Measurements from ENCODE around the gene RTN1. TPM values are rescaled to one million over a fixed set of nuclear protein-coding genes. Genes with fewer than 3 reads are reported as not detected.

The RTN1 gene, protein sequence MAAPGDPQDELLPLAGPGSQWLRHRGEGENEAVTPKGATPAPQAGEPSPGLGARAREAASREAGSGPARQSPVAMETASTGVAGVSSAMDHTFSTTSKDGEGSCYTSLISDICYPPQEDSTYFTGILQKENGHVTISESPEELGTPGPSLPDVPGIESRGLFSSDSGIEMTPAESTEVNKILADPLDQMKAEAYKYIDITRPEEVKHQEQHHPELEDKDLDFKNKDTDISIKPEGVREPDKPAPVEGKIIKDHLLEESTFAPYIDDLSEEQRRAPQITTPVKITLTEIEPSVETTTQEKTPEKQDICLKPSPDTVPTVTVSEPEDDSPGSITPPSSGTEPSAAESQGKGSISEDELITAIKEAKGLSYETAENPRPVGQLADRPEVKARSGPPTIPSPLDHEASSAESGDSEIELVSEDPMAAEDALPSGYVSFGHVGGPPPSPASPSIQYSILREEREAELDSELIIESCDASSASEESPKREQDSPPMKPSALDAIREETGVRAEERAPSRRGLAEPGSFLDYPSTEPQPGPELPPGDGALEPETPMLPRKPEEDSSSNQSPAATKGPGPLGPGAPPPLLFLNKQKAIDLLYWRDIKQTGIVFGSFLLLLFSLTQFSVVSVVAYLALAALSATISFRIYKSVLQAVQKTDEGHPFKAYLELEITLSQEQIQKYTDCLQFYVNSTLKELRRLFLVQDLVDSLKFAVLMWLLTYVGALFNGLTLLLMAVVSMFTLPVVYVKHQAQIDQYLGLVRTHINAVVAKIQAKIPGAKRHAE
- 10 to 100 TPM; 12.5 to 13.1 TPM for total RNA-seq
- long read RNA-seq, donor 1, transcript RTN1-201 (9 exons, 3,435 nt): major isoform, 7 of 15 reads
- long read RNA-seq, donor 1, partial matches to known transcripts: 2 of 15 reads
- long read RNA-seq, donor 1, other reads (novel, unspliced or antisense): 4 of 15 reads
- long read RNA-seq, donor 2, partial matches to known transcripts: 4 of 7 reads
- long read RNA-seq, donor 2, other reads (novel, unspliced or antisense): 0 of 7 reads

- DNase-seq (ENCODE audit: low spot score): peak; percentile 89
These were observed at the start of gene RTN1 for GRCh38 chr14:59870277-59871165. Gene RTN1, minus strand, starts transcription at chr14:59870776. Its CDS starts 146 bp downstream, at chr14:59870630.

GRCh38 chr14:59920378-59920683 is 49.8 kb upstream of the RTN1 start:
- intact Hi-C loops (cut with DNase I): no loop called here
- DNase-seq (ENCODE audit: low spot score): no peak

More at GRCh38 chr14:59870277-59871165, at the start of gene RTN1:
- intact Hi-C loops (cut with DNase I): no loop called here

GRCh38 chr14:59919570-59920377 is 49.2 kb upstream of the RTN1 start, which contains the start of gene LRRC9:
Gene LRRC9, plus strand, starts transcription at chr14:59920144.
- DNase-seq (ENCODE audit: low spot score): peak; percentile 82
- intact Hi-C loops (cut with DNase I): no loop called here

- no peak for DNase-seq (ENCODE audit: low spot score)
- intact Hi-C loops (cut with DNase I): no loop called here
These were observed 48.4 kb upstream of the RTN1 start for GRCh38 chr14:59918824-59919569.

DNA sequence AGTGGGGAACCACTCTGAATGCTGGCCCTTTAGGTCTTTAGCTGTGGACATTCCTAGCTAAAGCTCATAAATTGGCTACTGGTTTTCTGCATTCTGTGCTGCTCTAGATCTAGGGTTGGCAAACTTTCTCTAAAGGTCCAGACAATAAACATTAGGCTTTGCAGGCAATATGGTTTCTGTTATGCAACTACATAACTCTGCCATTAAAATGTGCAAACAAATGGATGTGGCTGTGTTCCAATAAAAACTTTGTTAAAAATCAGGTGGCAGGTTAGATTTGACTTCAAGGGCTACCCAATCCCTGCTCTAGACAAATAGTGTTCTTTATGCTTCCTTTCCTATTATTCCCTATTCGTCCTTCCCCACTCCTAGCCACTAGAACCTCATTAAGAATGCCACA is 42.6 kb upstream of the RTN1 start:
- intact Hi-C loops (cut with DNase I): no loop called here
- DNase-seq (ENCODE audit: low spot score): no peak

GRCh38 chr14:59912443-59912842 is 41.9 kb upstream of the RTN1 start:
- no peak for DNase-seq (ENCODE audit: low spot score)
- intact Hi-C loops (cut with DNase I): no loop called here

GRCh38 chr14:59905188-59905587 is 34.6 kb upstream of the RTN1 start:
- intact Hi-C loops (cut with DNase I): no loop called here
- DNase-seq (ENCODE audit: low spot score): no peak

DNA sequence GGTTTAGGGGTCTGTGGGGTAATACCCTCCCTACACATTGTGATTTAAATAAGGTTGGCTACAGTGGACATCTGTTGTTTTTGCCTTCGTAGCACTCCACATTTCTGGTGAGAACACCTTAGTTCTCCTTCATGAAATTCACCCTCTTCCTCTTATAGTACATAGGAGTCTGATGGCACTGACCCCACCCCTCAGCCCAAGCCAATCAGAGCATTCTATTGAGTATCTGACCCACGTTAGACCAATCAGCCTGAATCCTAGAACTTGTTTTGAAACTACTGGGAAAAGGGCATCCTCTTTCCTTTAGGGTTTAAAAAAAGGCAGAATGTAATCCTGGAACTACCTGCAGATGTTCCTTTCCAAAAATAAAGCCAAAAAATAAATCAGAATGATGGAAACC is 33.6 kb upstream of the RTN1 start:
- intact Hi-C loops (cut with DNase I): no loop called here
- DNase-seq (ENCODE audit: low spot score): no peak

- intact Hi-C loops (cut with DNase I): no loop called here
- DNase-seq (ENCODE audit: low spot score): no peak
These were observed 30.0 kb upstream of the RTN1 start for GRCh38 chr14:59900556-59900955.

DNA sequence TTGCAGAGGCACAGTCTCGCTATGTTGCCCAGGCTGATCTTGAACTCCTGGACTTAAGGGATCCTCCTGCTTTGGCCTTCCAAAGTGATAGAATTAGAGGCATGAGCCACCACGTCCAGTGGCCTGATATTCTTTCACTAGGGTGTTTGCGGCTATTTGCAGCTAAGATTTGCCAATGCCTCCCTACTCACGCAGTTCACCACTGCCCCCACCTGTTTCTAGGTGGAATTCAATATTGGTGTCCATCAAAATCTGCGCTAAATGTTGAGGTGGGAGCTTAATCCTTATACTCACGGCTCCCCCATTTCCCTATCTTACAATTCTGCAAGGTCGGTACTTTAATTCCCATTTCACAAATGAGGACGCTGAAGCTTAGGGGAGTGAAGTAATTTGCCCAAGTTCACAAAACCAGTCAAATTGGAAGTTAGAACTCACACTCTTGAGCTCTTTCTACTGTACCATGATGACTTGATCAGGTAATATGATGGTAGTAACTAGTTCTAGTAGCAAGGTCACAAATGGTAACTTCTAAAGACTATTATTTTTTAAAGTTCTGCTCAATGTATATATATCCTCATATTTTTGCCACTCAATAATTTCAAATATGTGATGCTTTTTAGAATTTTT is 27.3 kb upstream of the RTN1 start:
- no peak for DNase-seq (ENCODE audit: low spot score)
- intact Hi-C loops (cut with DNase I): no loop called here

DNA sequence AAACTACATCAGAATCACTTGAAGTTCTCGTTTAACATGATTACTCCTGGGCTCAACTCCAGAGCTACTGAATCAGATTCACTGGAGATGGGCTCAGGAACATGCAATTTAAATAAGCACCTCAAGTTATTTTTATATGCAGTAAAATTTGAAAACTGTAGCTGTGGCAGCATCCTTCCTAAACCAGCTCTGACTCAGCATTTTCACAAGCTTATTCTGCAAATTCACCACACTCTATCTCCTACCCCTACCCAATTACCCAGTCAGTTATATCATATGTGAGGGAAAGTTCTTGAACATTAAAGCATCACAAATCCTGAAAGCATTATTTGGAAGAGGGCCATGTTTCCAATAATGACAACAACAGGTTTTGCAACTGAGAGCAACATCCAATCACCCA is 25.1 kb upstream of the RTN1 start:
- intact Hi-C loops (cut with DNase I): no loop called here
- DNase-seq (ENCODE audit: low spot score): no peak

GRCh38 chr14:59890676-59891075 is 20.1 kb upstream of the RTN1 start:
- DNase-seq (ENCODE audit: low spot score): no peak
- intact Hi-C loops (cut with DNase I): no loop called here

DNA sequence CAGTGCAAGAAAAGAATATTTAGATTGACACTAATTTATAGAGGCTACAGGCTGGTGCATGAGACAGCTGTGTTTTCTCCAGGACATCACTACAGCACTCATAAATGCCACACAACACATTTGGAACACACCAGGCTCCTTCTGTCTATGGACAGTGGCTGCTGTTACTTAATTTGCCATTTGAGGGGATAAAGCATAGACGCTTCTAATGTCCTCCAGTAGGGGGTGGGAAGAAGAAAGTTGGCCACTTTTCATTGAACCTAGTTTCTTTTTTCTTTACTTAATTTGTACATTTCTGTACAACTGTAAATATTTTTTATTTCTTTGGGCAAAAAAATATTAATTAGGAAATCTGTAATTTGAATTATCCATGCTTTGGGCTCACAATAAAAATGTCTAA is 12.4 kb upstream of the RTN1 start:
- no peak for DNase-seq (ENCODE audit: low spot score)
- intact Hi-C loops (cut with DNase I): no loop called here

DNA sequence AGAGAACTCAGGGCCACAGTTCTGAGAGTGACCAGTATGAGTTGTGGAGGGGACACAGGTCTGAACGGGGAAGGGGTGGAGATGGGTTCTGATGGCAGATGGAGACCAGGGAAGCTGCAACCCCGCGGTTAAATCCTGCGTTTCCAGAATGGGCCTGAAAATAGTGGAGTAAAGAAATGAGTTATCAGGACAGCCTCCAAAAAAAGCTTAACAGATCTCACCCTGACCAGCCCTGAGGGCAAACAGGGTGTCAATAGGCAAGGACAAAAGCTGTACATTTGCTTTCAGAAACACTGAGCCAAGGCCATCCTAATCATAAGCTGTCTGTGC is 555 bp upstream of the RTN1 start:
- no peak for DNase-seq (ENCODE audit: low spot score)

GRCh38 chr14:59869381-59870255 is 958 bp downstream of the RTN1 start:
- intact Hi-C loops (cut with DNase I): no loop called here
- DNase-seq (ENCODE audit: low spot score): no peak

More for the DNA sequence above, 555 bp upstream of the RTN1 start:
- intact Hi-C loops (cut with DNase I): no loop called here

DNA sequence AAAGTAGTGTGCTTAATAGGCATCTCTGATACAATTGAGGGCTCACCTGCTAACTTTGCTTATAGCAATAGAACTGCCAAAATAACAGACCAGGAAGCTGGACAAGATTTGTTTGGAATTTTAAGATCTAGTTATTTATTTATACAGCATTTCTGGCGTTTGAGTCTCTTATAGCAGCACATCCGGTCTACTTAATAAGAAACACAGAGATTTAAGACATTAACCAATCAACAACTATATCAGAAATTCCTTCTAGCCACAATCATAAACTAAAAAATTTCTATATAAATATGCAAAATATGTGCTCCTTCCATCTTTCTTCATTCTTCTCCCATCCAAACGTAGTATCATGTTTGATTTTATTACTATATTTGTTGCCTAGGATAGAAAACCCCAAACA is 2.6 kb downstream of the RTN1 start:
- intact Hi-C loops (cut with DNase I): no loop called here
- DNase-seq (ENCODE audit: low spot score): no peak

Measured in posterior vena cava (tissue), 2 donors.